ENCODE measurements around the gene KIAA1671.
A peak's percentile ranks its signal among the peaks of the same experiment; 100 is the strongest.
"Not testable (repeated sequence)": the region's sequence is repeated elsewhere in the genome, so short reads cannot be mapped to it uniquely, and the experiment has no call there.

Gene KIAA1671

GRCh38 chr22:25207553-25208157, 255.1 kb downstream of the KIAA1671 start:
- FAIRE-seq (no peak), DNase-seq (ENCODE audit: extremely low spot score, insufficient read length, low read depth) (no peak)

DNA sequence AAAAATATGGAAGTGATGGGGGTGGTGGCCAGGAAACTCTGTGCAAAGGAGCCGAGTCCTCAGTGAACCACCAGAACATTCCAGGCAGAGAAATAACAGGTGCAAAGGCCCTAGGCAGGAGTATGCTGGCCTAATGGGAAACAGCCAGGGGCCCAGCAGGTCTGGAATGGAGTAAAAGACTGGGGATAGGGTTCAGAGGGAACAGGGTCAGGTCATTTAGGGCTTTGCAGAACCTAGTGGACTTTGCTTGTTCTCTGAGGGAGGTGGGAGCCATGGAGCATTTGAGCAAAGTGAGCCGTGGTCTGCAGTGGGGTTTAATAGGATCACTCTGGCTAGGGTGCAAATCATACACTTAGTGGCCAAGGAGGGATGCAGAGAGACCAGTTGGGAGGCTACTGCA, 255.8 kb downstream of the KIAA1671 start:
- no peak for DNase-seq (ENCODE audit: extremely low spot score, insufficient read length, low read depth)
- no peak for FAIRE-seq

DNA sequence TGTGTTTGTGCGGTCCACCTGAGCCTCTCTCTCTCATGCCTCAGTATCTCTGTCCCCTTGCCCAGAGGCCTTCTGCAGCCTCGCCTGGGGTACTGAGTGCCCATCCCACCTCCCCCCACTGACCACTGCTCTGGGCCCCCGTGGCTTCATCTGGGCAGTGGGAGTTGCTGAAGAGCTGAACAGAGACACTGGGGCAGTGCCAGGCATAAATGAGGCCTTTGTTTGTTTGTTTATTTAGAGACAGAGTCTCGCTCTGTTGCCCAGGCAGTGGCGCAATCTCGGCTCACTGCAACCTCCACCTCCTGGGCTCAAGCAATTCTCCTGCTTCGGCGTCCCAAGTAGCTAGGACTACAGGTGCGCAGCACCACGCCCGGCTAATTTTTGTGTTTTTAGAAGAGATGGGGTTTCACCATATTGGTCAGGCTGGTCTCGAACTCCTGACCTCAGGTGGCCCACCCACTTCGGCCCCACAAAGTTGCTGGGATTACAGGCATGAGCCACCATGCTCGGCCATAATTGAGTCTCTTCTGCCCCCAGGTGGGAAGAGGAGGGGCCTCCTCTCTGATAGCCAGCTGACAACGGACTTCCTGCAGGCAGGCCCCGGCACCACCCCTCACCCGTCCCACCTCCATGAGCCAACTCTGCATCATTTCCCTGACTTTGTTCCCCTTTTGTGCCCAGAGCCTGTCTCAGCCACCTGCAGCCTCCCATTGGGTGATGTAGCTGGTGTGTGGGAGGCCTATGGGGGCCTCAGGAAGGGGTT, 256.4 kb downstream of the KIAA1671 start:
- DNase-seq (ENCODE audit: extremely low spot score, insufficient read length, low read depth): no peak
- no peak for FAIRE-seq

DNA sequence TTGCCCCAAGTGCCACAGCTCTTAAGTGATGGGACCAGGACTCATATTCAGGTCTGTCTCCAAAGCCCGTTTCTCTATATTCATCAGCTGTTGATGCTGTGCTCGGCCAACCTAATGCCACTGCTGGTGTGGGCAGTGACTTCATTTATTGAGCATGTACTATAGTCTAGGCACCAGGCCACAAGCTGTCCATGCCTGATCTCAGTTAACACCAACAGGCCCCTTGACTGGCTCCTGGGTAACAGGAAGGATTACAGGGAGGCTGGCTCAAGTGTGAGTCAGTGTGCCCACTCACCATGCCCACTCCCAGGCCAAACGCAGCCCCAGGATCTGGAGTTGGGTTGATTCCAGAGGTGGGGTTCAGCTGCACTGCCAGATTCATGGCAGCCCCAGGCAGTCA, 258.3 kb downstream of the KIAA1671 start:
- FAIRE-seq (no peak), DNase-seq (ENCODE audit: extremely low spot score, insufficient read length, low read depth) (no peak)

DNA sequence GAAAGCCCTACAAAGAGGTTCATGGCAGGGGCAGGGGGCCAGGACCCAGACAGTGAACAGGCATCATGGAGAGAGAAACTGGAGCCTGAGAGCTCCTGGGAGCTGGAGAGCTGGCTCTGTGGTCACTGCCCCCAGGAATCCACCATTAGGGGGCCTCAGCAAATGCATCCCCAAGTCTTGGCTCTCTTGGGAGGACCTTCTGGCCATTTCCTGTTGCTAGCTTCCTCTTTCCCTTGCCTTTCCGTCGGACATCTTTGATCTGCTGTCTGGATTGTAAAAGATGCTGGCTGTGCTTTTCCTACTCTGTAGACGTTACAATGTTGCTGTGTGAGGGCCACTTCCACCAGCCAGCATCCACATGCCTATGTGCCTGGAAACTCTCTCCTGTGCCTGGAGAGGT, 259.8 kb downstream of the KIAA1671 start:
- DNase-seq (ENCODE audit: extremely low spot score, insufficient read length, low read depth) (no peak), FAIRE-seq (no peak)

DNA sequence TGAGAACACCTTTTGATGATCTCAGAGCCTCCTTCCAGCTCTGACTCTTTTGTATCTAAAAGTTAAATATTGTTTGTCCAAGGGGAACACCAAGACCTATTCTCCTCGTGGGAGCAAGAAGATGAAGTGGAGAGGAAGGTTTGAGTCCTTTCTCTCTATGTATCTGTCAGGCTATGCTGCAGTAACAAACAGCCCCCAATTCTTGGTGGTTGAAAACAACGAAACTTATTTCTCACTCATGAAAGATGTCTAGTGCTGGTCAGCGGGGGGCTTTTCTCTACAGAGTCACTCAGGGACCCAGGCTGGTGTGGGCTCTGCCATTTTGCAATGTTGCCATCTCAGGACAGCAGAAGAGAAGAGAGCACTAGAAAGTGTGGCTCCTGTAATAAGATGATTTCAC, 260.7 kb downstream of the KIAA1671 start:
- FAIRE-seq: no peak

GRCh38 chr22:25216230-25216629, 263.7 kb downstream of the KIAA1671 start:
- FAIRE-seq (no peak), DNase-seq (ENCODE audit: extremely low spot score, insufficient read length, low read depth) (no peak)

More for the DNA sequence above, 260.7 kb downstream of the KIAA1671 start:
- DNase-seq (ENCODE audit: extremely low spot score, insufficient read length, low read depth): no peak

GRCh38 chr22:25219211-25219689, 266.7 kb downstream of the KIAA1671 start, which contains the start of gene CRYBB2:
Gene CRYBB2 (plus strand): TSS chr22:25219639. CDS start chr22:25221430, 1,791 bp downstream.
- FAIRE-seq (no peak), DNase-seq (ENCODE audit: extremely low spot score, insufficient read length, low read depth) (no peak)

DNA sequence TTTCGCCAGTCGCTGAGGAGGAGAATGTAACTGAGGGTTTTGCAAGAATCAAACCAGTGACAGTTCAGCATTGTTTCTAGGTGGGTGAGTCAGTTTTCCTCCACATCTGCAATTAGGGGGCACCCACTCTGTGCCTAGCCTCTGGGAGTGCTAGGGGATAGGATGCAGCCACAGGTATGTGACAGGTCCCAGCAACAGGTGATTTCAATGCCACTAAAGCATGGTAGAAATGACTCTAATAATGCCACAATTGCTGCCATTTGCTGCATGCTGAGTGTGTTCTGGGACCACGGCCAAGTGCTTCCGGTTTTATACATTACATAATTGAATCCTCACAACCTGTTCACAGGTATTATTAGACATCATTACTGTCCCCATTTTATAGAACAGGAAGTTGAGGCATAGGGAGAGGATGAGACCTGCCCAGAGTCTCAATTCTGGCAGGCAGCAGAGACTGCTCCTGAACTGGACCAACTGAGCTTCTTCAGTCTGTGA, 267.5 kb downstream of the KIAA1671 start:
- DNase-seq (ENCODE audit: extremely low spot score, insufficient read length, low read depth): no peak

DNA sequence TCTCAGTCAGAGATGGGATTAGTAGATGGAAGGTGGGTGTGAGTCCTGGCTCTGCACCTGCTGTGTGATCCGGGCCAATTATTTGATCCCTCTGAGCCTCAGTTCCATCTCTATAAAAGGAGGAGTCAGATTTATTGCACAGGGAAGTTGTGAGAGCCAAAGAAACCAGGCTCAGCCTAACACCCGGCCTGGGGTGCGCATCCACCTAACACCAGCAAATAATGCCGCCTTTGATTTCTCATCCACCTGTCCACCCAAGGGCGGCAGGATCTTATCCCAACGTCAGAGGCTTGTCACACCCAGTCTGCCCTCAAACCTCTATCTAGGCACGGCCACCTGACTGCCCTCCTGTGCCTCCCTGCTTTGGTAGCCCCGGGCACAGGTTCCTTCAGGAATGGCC, 269.3 kb downstream of the KIAA1671 start:
- DNase-seq (ENCODE audit: extremely low spot score, insufficient read length, low read depth) (no peak), FAIRE-seq (no peak)

More for the DNA sequence above, 267.5 kb downstream of the KIAA1671 start:
- no peak for FAIRE-seq

DNA sequence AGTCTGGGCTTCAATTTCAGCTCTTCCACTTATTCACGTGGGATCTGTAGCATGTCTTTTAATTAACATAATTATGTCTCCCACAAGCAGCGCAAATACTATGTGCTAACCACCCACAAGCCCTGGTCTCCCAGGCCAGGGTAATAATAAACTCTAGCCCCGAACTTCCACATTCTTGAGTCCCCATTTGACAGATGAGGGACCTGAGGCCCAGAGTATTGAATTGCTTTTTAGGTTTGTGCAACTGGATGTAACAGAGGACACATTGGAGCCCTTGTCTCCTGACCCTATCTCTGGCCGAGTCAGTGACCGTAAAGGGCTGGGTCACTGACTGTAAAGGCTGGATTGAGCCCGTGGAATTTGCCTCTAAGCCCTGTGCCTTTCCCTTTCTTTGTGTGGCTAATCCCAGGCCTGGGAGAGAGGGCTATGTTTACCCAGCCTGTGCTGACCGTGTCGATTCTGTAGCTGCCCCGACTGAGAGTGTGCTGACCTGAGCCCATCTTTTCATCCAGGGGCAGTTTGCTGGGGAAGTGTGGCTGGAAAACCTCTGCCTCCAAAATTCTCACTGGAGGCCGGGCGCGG, 270.8 kb downstream of the KIAA1671 start:
- DNase-seq (ENCODE audit: extremely low spot score, insufficient read length, low read depth) (no peak), FAIRE-seq (no peak)

GRCh38 chr22:25228822-25229221, 276.3 kb downstream of the KIAA1671 start:
- DNase-seq (ENCODE audit: extremely low spot score, insufficient read length, low read depth) (no peak), FAIRE-seq (no peak)

DNA sequence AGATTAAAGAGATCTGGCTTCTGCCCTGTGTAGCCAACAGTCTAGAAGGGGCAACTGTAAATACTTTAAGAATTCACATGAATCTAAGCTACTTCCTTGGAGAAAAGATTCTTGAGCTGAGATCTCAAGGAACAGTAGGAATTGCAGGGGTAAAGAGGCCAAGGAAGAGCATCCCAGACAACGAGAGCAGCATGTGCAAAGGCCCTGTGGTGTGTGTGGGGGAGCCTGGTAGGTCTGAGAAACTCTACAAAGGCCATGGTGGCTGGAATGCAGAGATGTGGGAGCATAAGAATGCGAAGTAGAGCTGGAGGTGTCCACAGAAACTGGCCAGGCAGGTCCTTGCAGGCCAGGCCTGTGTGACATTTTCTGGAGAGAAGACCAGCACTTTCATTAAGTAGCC, 278.2 kb downstream of the KIAA1671 start:
- FAIRE-seq: not testable (repeated sequence)

GRCh38 chr22:25232301-25232700, 279.8 kb downstream of the KIAA1671 start:
- DNase-seq (ENCODE audit: extremely low spot score, insufficient read length, low read depth) (no peak), FAIRE-seq (no peak)

More for the DNA sequence above, 278.2 kb downstream of the KIAA1671 start:
- not testable (repeated sequence) for DNase-seq (ENCODE audit: extremely low spot score, insufficient read length, low read depth)

GRCh38 chr22:25233706-25234105, 281.2 kb downstream of the KIAA1671 start:
- not testable (repeated sequence) for DNase-seq (ENCODE audit: extremely low spot score, insufficient read length, low read depth); FAIRE-seq

GRCh38 chr22:25235547-25236290, 283.2 kb downstream of the KIAA1671 start:
- FAIRE-seq (peak; percentile 78), DNase-seq (ENCODE audit: extremely low spot score, insufficient read length, low read depth) (peak; percentile 95)

- no peak for DNase-seq (ENCODE audit: extremely low spot score, insufficient read length, low read depth)
- no peak for FAIRE-seq
These were observed 283.9 kb downstream of the KIAA1671 start for GRCh38 chr22:25236417-25236816.

DNA sequence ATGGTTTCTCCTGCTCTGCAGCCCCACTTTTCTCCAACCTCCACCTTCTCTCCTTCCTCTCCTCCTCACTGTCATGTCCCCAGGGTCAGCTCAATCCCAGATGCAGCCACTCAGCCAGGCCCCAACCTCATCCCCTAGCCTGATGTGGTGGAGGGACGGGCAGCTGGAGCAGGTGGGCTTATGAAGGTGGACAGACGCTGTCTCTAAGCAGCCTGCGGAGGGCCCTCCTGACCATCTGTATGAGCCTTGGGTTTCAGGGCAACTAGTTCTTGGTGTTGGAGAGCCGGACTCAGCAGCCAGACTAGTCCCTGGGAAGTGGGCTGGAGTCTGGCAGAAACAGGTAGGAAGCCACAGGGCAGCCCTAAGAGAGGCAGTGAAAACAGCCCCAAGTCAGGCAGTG, 285.0 kb downstream of the KIAA1671 start:
- FAIRE-seq: no peak
- no peak for DNase-seq (ENCODE audit: extremely low spot score, insufficient read length, low read depth)

- FAIRE-seq: peak; percentile 9
- DNase-seq (ENCODE audit: extremely low spot score, insufficient read length, low read depth): not testable (repeated sequence)
These were observed 285.5 kb downstream of the KIAA1671 start for GRCh38 chr22:25238058-25238457.

Data from GM18507 (cell line).